DOHH2 (cell line): Measurements from ENCODE around the gene GJA1.

Experiments
- H3F3A ChIP-seq: fragments of 200-600 bp; sonication (generic), shearing (Covaris generic); 2 replicates; pipeline ENCODE4 v1.6.0; 2016; ENCODE audit warnings: antibody characterized with exemption, mild to moderate bottlenecking; ENCODE audit not compliant: control insufficient read depth, insufficient read depth
- H3K27ac ChIP-seq: fragments of 200-600 bp; sonication (generic); 2 replicates; pipeline ENCODE4 v1.5.1; 2014; ENCODE audit warnings: low read depth, mild to moderate bottlenecking, low read length, moderate library complexity
- H3K27me3 ChIP-seq: fragments of 200-600 bp; sonication (generic); 2 replicates; pipeline ENCODE4 v1.6.1; 2014; ENCODE audit warnings: mild to moderate bottlenecking, low read length, mixed read lengths; ENCODE audit not compliant: control insufficient read depth
- H3K36me3 ChIP-seq: fragments of 200-600 bp; sonication (generic); 2 replicates; pipeline ENCODE4 v1.6.1; 2014; ENCODE audit warnings: mild to moderate bottlenecking, low read length, moderate library complexity, mixed read lengths; ENCODE audit not compliant: control insufficient read depth
- H3K4me1 ChIP-seq: fragments of 200-600 bp; sonication (generic); 2 replicates; pipeline ENCODE4 v1.6.1; 2014; ENCODE audit warnings: mild to moderate bottlenecking, low read length, mixed read lengths; ENCODE audit not compliant: control insufficient read depth
- H3K4me2 ChIP-seq: fragments of 200-600 bp; sonication (generic); 2 replicates; pipeline ENCODE4 v1.6.0; 2014; ENCODE audit warnings: mild to moderate bottlenecking, low read length, moderate library complexity
- H3K4me3 ChIP-seq: fragments of 200-600 bp; sonication (generic); 2 replicates; pipeline ENCODE4 v1.5.1; 2014; ENCODE audit warnings: mild to moderate bottlenecking, low read length, mixed read lengths
- H3K79me2 ChIP-seq: fragments of 200-600 bp; sonication (generic); 2 replicates; pipeline ENCODE4 v1.6.1; 2014; ENCODE audit warnings: mild to moderate bottlenecking, low read length, mixed read lengths; ENCODE audit not compliant: control insufficient read depth
- H3K9me2 ChIP-seq: fragments of 200-600 bp; sonication (generic); replicated peaks from 2 replicates; pipeline ENCODE4 v1.6.1; 2014; ENCODE audit warnings: mild to moderate bottlenecking, low read length, mixed read lengths; ENCODE audit not compliant: control insufficient read depth
- H3K9me3 ChIP-seq: fragments of 200-600 bp; sonication (generic); 2 replicates; pipeline ENCODE4 v1.6.1; 2014; ENCODE audit warnings: antibody characterized with exemption, low read length, mixed read lengths; ENCODE audit not compliant: control insufficient read depth, insufficient read depth
- H4K20me1 ChIP-seq: fragments of 200-600 bp; sonication (generic); 2 replicates; pipeline ENCODE4 v1.6.0; 2014; ENCODE audit warnings: low read depth, mild to moderate bottlenecking, antibody characterized with exemption, low read length, moderate library complexity; ENCODE audit not compliant: control insufficient read depth, insufficient read depth
- CTCF ChIP-seq: fragments of 200-600 bp; sonication (generic); IDR thresholded peaks from one replicate; pipeline ENCODE4 v1.5.1; 2014; ENCODE audit warnings: antibody characterized with exemption, mild to moderate bottlenecking, low read depth, low read length; ENCODE audit not compliant: poor library complexity, severe bottlenecking
- EZH2phosphoT487 ChIP-seq: fragments of 200-600 bp; sonication (generic); IDR thresholded peaks from 2 replicates; pipeline ENCODE4 v1.6.1; 2017; ENCODE audit warnings: borderline replicate concordance, mild to moderate bottlenecking, antibody characterized with exemption, low read length, moderate library complexity, mixed read lengths

The GJA1 gene

GRCh38 chr6:121497970-121498375 lies 62.5 kb downstream of the GJA1 start:
- Histone ChIP-seq H3K27ac (no peak overlapping the region), H4K20me1 (no peaks in the 10 kb centered on the region), H3K4me3 (no peak overlapping the region), H3K4me2 (no peak overlapping the region), H3K27me3 (no peaks in the 10 kb centered on the region), H3K4me1 (no peaks in the 10 kb centered on the region), H3K79me2 (no peaks in the 10 kb centered on the region), H3K36me3 (no peaks in the 10 kb centered on the region), H3K9me3 (no peaks in the 10 kb centered on the region), H3K9me2 (no peaks in the 10 kb centered on the region), H3F3A (no peaks in the 10 kb centered on the region)
- TF ChIP-seq CTCF, result no peak
- TF ChIP-seq EZH2phosphoT487, result no peak

GRCh38 chr6:121498481-121499276 lies 63.2 kb downstream of the GJA1 start:
- Histone ChIP-seq H3K36me3 (no peaks in the 10 kb centered on the region), H3F3A (no peaks in the 10 kb centered on the region), H3K4me3 (no peak overlapping the region), H3K27ac (no peak overlapping the region), H3K79me2 (no peaks in the 10 kb centered on the region), H3K9me3 (no peaks in the 10 kb centered on the region), H3K4me1 (no peaks in the 10 kb centered on the region), H3K4me2 (no peak overlapping the region), H3K9me2 (no peaks in the 10 kb centered on the region), H4K20me1 (no peaks in the 10 kb centered on the region), H3K27me3 (no peaks in the 10 kb centered on the region)
- TF ChIP-seq EZH2phosphoT487, result no peak
- no peak for TF ChIP-seq CTCF
